Vagina (tissue), 2 donors: ENCODE results near the gene CALD1.

Experiments used
- CTCF ChIP-seq, 3 experiments: fragments of 450-650 bp in 2 of 3; fragments of 200-600 bp in 1 of 3; sonication (generic) in 1 of 3; IDR thresholded peaks; one replicate each; pipeline ENCODE4 v1.5.1; 2017 to 2019; ENCODE audit warnings: antibody characterized with exemption in 3 of 3, mild to moderate bottlenecking in 2 of 3, moderate library complexity in 2 of 3
- POLR2A ChIP-seq, 2 donors: fragments of 450-650 bp; IDR thresholded peaks; one replicate each; pipeline ENCODE4 v1.6.1; 2017; ENCODE audit warnings: antibody characterized with exemption in 2 of 2, mild to moderate bottlenecking in 2 of 2, moderate library complexity in 2 of 2
- POLR2AphosphoS5 ChIP-seq, 2 donors: sonication (generic); formaldehyde crosslinking; IDR thresholded peaks; one replicate each; pipeline ENCODE4 v1.9.0; 2017; ENCODE audit warnings: antibody characterized with exemption in 2 of 2, mild to moderate bottlenecking in 2 of 2, low read depth in 1 of 2; ENCODE audit not compliant: insufficient read depth in 1 of 2

GRCh38 chr7:134813663-134814396, 34.4 kb downstream of the CALD1 start:
- TF ChIP-seq CTCF (IDR thresholded peaks at IDR 0.05) (no peak), POLR2A (IDR thresholded peaks at IDR 0.05) (no peak), POLR2AphosphoS5 (IDR thresholded peaks at IDR 0.05; ENCODE audit: insufficient read depth in 1 of 2, low read depth in 1 of 2) (no peak)
